K562 (cell line): ENCODE measurements around the gene CD163. TPM values are rescaled to one million over a fixed set of nuclear protein-coding genes. Genes with fewer than 3 reads are reported as not detected.

ENCODE experiments used
- ATAC-seq: fragments of 200-7000 bp; cut with Tn5 transposase; 3 replicates; pipeline ENCODE4 v1.9.1; 2020; ENCODE audit warnings: moderate library complexity
- BruUV-seq: library from RNA; stranded (reverse); fragments of 400-500 nt; replicated peaks from 2 replicates; lab custom pipeline; 2021; lab: Mats Ljungman, UMichigan
- CTCF ChIA-PET: fragments of 300-600 bp; formaldehyde crosslinking; extraction: SDS; loops from one replicate; lab custom pipeline; 2021; ENCODE audit warnings: low intra/inter-chr PET ratio; lab: Yijun Ruan, JAX
- POLR2A ChIA-PET: fragments of 300-600, 350-650 bp; sonication (Branson Sonifier 250); formaldehyde crosslinking; extraction: SDS; loops from one replicate; lab custom pipeline; 2021; ENCODE audit warnings: antibody characterized with exemption, inconsistent platforms; lab: Yijun Ruan, JAX
- DNase-seq, 4 experiments: peaks; one replicate each; pipeline versions ENCODE4 v3.0.0 to v3.0.0-alpha.2; 2011 to 2018; ENCODE audit warnings: low spot score in 3 of 4, mixed read lengths in 3 of 4; ENCODE audit errors: extremely low read depth in 1 of 4
- FAIRE-seq: peaks from 2 replicates; lab custom pipeline; 2011; peaks lifted over from hg19 to GRCh38; lab: Jason Lieb, UNC
- H2AFZ ChIP-seq: 2 replicates; pipeline ENCODE4 v1.6.0; 2011; ENCODE audit warnings: low read depth, low read length, control low read depth, inconsistent platforms
- H3K27ac ChIP-seq: fragments of 200-600 bp; 3 replicates; pipeline ENCODE4 v1.8.0; 2011; ENCODE audit warnings: low read depth, mild to moderate bottlenecking, control low read depth, inconsistent platforms, low read length, moderate library complexity, mixed read lengths; ENCODE audit errors: extremely low read depth
- H3K27me3 ChIP-seq, 2 experiments: fragments of 300-600 bp in 1 of 2; 2 replicates in 1 of 2; 3 replicates in 1 of 2; pipeline versions ENCODE4 v1.6.0 to v1.8.0; 2011; ENCODE audit warnings: inconsistent platforms in 2 of 2, low read length in 2 of 2, mild to moderate bottlenecking in 1 of 2, mixed read lengths in 1 of 2, moderate library complexity in 1 of 2; ENCODE audit not compliant: control insufficient read depth in 2 of 2, insufficient read depth in 2 of 2
- H3K36me3 ChIP-seq: fragments of 300-600 bp; 3 replicates; pipeline ENCODE4 v1.8.0; 2011; ENCODE audit warnings: mild to moderate bottlenecking, low read length, inconsistent platforms; ENCODE audit not compliant: control insufficient read depth, insufficient read depth
- H3K4me1 ChIP-seq, 2 experiments: fragments of 200-600 bp in 1 of 2; replicated peaks in 1 of 2; 2 replicates in 1 of 2; 3 replicates in 1 of 2; pipeline versions ENCODE4 v1.5.1 to v1.8.0; 2011; ENCODE audit warnings: inconsistent platforms in 2 of 2, low read length in 2 of 2, mild to moderate bottlenecking in 1 of 2, mixed read lengths in 1 of 2, moderate library complexity in 1 of 2; ENCODE audit not compliant: control insufficient read depth in 2 of 2, insufficient read depth in 2 of 2
- H3K4me2 ChIP-seq: 2 replicates; pipeline ENCODE4 v1.6.1; 2011; ENCODE audit warnings: low read length, control low read depth, inconsistent platforms, mixed read lengths; ENCODE audit not compliant: insufficient read depth
- H3K4me3 ChIP-seq: fragments of 200-600 bp; sonication (generic), shearing (Covaris generic); 2 replicates; pipeline ENCODE4 v1.5.1; 2016; ENCODE audit warnings: control low read depth, inconsistent platforms
- H3K79me2 ChIP-seq: fragments of 200-600 bp; 3 replicates; pipeline ENCODE4 v1.8.0; 2011; ENCODE audit warnings: low read length, inconsistent platforms; ENCODE audit not compliant: control insufficient read depth, insufficient read depth
- H3K9ac ChIP-seq, 2 experiments: 2 replicates each; pipeline versions ENCODE4 v1.6.0 to v1.6.1; 2011; ENCODE audit warnings: low read depth in 2 of 2, low read length in 2 of 2, control low read depth in 1 of 2, inconsistent platforms in 1 of 2, mild to moderate bottlenecking in 1 of 2, mixed read lengths in 1 of 2; ENCODE audit not compliant: insufficient read depth in 1 of 2
- H3K9me1 ChIP-seq: one replicate; pipeline ENCODE4 v1.6.0; 2011; ENCODE audit warnings: inconsistent platforms, mild to moderate bottlenecking, low read length, moderate library complexity; ENCODE audit not compliant: control insufficient read depth, insufficient read depth
- H3K9me3 ChIP-seq: replicated peaks from 2 replicates; pipeline ENCODE4 v1.5.1; 2011; ENCODE audit warnings: low read depth, low read length, inconsistent platforms; ENCODE audit not compliant: control insufficient read depth, insufficient read depth
- H4K20me1 ChIP-seq: replicated peaks from 2 replicates; pipeline ENCODE4 v1.6.1; 2011; ENCODE audit warnings: low read length, inconsistent platforms, mixed read lengths; ENCODE audit not compliant: control insufficient read depth, insufficient read depth
- ADNP ChIP-seq: fragments of 200-800 bp; sonication (Bioruptor generic); IDR thresholded peaks from 2 replicates; pipeline ENCODE4 v1.6.1; 2016; ENCODE audit warnings: missing genetic modification characterization, missing compliant biosample characterization
- ATF3 ChIP-seq, 2 experiments: fragments of 450-650 bp in 1 of 2; sonication (generic) in 1 of 2; formaldehyde crosslinking in 1 of 2; IDR thresholded peaks in 1 of 2; conservative IDR thresholded peaks in 1 of 2; 2 replicates each; pipeline versions ENCODE4 v1.6.1 to v1.8.1; 2016 to 2023; ENCODE audit warnings: mild to moderate bottlenecking in 2 of 2, moderate library complexity in 2 of 2, inconsistent platforms in 1 of 2, missing genetic modification reagents in 1 of 2
- BCOR ChIP-seq: fragments of 450-650 bp; IDR thresholded peaks from 2 replicates; pipeline ENCODE4 v1.6.1; 2016
- BRCA1 ChIP-seq, 2 experiments: fragments of 450-650 bp in 1 of 2; sonication (generic) in 1 of 2; formaldehyde crosslinking in 1 of 2; IDR thresholded peaks; 2 replicates each; pipeline versions ENCODE4 v1.5.0 to v1.6.1; 2017 to 2020; ENCODE audit warnings: mild to moderate bottlenecking in 1 of 2, missing genetic modification reagents in 1 of 2
- CCNT2 ChIP-seq: IDR thresholded peaks from 2 replicates; pipeline ENCODE4 v1.6.1; 2011; ENCODE audit warnings: borderline replicate concordance, low read depth, mild to moderate bottlenecking, moderate library complexity, mixed read lengths, low read length; ENCODE audit not compliant: insufficient read length; ENCODE audit errors: extremely low read depth
- CTBP1 ChIP-seq: fragments of 450-650 bp; IDR thresholded peaks from 2 replicates; pipeline ENCODE4 v1.6.1; 2016; ENCODE audit warnings: borderline replicate concordance
- DMBX1 ChIP-seq: fragments of 250-450 bp; sonication (Bioruptor Pico); IDR thresholded peaks from 2 replicates; pipeline ENCODE4 v1.8.0; 2022; ENCODE audit warnings: inconsistent platforms, mild to moderate bottlenecking, moderate library complexity, borderline replicate concordance
- E4F1 ChIP-seq: fragments of 250-450 bp; sonication (Bioruptor Pico); IDR thresholded peaks from 2 replicates; pipeline ENCODE4 v1.5.0; 2021; ENCODE audit warnings: mild to moderate bottlenecking, borderline replicate concordance
- FOSL1 ChIP-seq: fragments of 200-800 bp; sonication (Bioruptor generic); conservative IDR thresholded peaks from 2 replicates; pipeline ENCODE4 v1.6.1; 2016; ENCODE audit warnings: missing genetic modification characterization, missing compliant biosample characterization
- HDAC2 ChIP-seq: fragments of 450-650 bp; IDR thresholded peaks from 2 replicates; pipeline ENCODE4 v1.6.1; 2016; ENCODE audit warnings: mild to moderate bottlenecking
- KDM2B ChIP-seq: fragments of 250-450 bp; sonication (Bioruptor Pico); IDR thresholded peaks from 2 replicates; pipeline ENCODE4 v1.8.0; 2021; ENCODE audit warnings: mild to moderate bottlenecking, moderate library complexity
- NFE2 ChIP-seq: IDR thresholded peaks from 2 replicates; pipeline ENCODE4 v1.6.1; 2014; ENCODE audit warnings: antibody characterized with exemption, low read depth
- RNF2 ChIP-seq: sonication (generic); IDR thresholded peaks from 2 replicates; pipeline ENCODE4 v1.6.1; 2016
- SAP30 ChIP-seq: fragments of 200-600 bp; sonication (generic); IDR thresholded peaks from 2 replicates; pipeline ENCODE4 v1.6.1; 2012; ENCODE audit warnings: borderline replicate concordance, low read depth, mild to moderate bottlenecking, moderate library complexity, low read length, control low read depth, inconsistent platforms; ENCODE audit not compliant: insufficient read depth, poor library complexity, severe bottlenecking
- ZFX ChIP-seq: sonication (generic); formaldehyde crosslinking; IDR thresholded peaks from 2 replicates; pipeline ENCODE4 v1.8.0; 2022; ENCODE audit warnings: mild to moderate bottlenecking, missing genetic modification reagents, moderate library complexity
- ZNF124 ChIP-seq: sonication (generic); formaldehyde crosslinking; IDR thresholded peaks from 2 replicates; pipeline ENCODE4 v1.8.1; 2022; ENCODE audit warnings: missing genetic modification reagents
- ZNF408 ChIP-seq: fragments of 250-450 bp; sonication (Bioruptor Pico); IDR thresholded peaks from 2 replicates; pipeline ENCODE4 v1.4.0; 2020; ENCODE audit warnings: low read depth, mild to moderate bottlenecking, moderate library complexity
- WGBS: fragments of 100-300 bp; shearing (Covaris generic); methylation state at CpG from one replicate; pipeline ENCODE4 v1.1.6; 2016; ENCODE audit warnings: low coverage, mixed read lengths; ENCODE audit not compliant: insufficient coverage; ENCODE audit errors: missing lambda C conversion rate; 5-methylcytosine and 5-hydroxymethylcytosine counted together
- in situ Hi-C: fragments of 300-500 bp; cut with MboI; formaldehyde crosslinking; loops from 4 replicates; pipeline ENCODE4 v1.15.0; 2018; ENCODE audit warnings: inconsistent platforms, mixed read lengths
- intact Hi-C: fragments of 100-400 bp; cut with micrococcal nuclease; formaldehyde crosslinking; loops from 2 replicates; pipeline ENCODE4 v1.14.2; 2022
- polyA plus RNA-seq, 8 experiments: library from polyadenylated mRNA; depleted of rRNA in 4 of 8; stranded (reverse) in 5 of 8; unstranded in 3 of 8; fragments of >200 nt; fragmentation: Nextera tagmentation in 2 of 8; fragmentation: Illumina TruSeq in 1 of 8; extraction: Ambion mirVana in 2 of 8; extraction: Trizol in 1 of 8; gene quantifications; 2 replicates each; pipeline versions ENCODE4 v1.2.1 to v1.2.3, GENCODE V29; 2011 to 2014; ENCODE audit warnings: inconsistent platforms in 1 of 8, missing spikeins in 1 of 8
- total RNA-seq, 7 experiments: library from RNA; depleted of rRNA in 6 of 7; stranded (reverse); fragments of >200 nt in 6 of 7; fragmentation: Illumina TruSeq in 2 of 7; extraction: Trizol in 2 of 7; gene quantifications; 2 replicates each; pipeline versions ENCODE4 v1.2.1 to v1.2.3, GENCODE V29; 2011 to 2021; ENCODE audit warnings: low replicate concordance in 1 of 7
- TF ChIP-seq, protein P1 (sequence below): fragments of 250-450 bp; sonication (Bioruptor Pico); IDR thresholded peaks from 2 replicates; pipeline ENCODE4 v1.8.0; 2022; ENCODE audit warnings: moderate library complexity, mild to moderate bottlenecking, inconsistent platforms

Gene CD163
- total and polyA plus RNA-seq, 9 of the 15 experiments (the other 6 are each of a cell fraction or from before 2014, with no cell fraction given) = 0.62 TPM; not detected in 8

DNA sequence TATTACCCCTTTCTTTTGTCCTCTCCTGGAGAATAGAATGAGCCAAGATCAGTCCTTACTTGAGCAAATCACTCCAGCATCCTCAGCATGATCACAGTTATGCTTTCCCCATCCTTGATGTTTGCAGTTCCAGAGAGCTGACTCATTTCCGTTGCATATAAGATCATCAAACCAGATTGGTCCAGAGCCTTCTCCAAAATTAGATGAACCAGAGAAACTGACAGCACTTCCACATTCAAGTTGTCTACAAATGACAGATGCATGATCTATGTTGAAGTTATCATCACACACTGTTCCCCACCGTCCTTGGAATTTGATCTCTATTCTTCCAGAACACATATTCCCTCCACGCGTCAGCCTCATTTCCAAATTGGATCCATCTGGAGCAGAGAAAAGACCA is 4.8 kb downstream of the CD163 start:
- ChIA-PET POLR2A (no interaction called here), CTCF (no interaction called here)
- Histone ChIP-seq H3K27ac (no peak overlapping the region), H3K4me2 (no peak overlapping the region), H3K4me3 (no peak overlapping the region), H2AFZ (no peak overlapping the region), H3K9me1 (no peaks in the 10 kb centered on the region), H3K36me3 (no peaks in the 10 kb centered on the region), H3K4me1 (no peaks in the 10 kb centered on the region), H3K79me2 (no peaks in the 10 kb centered on the region), H3K9me3 (no peaks in the 10 kb centered on the region), H3K9ac (no peak overlapping the region), H4K20me1 (no peaks in the 10 kb centered on the region), H3K27me3 (peaks cover 0 to 6% of the 10 kb centered on the region in 2 experiments; a peak in 2 of 5 replicates)
- WGBS = 0% methylated on average over 4 of the region's 4 CpGs
- in situ Hi-C loops = no loop called here
- TF ChIP-seq KDM2B (CRISPR knock-in tag) = no peak
- TF ChIP-seq BCOR = no peak
- no peak for TF ChIP-seq DMBX1 (CRISPR knock-in tag)
- no peak for TF ChIP-seq E4F1
- TF ChIP-seq ATF3 (IDR thresholded peaks at IDR 0.05) = 0 out of 2 replicates have a peak, but pooled peaks have one; percentile 22
- TF ChIP-seq ATF3 (CRISPR knock-in tag; conservative IDR thresholded peaks at IDR 0.05) = no peak
- TF ChIP-seq, protein P1, sequence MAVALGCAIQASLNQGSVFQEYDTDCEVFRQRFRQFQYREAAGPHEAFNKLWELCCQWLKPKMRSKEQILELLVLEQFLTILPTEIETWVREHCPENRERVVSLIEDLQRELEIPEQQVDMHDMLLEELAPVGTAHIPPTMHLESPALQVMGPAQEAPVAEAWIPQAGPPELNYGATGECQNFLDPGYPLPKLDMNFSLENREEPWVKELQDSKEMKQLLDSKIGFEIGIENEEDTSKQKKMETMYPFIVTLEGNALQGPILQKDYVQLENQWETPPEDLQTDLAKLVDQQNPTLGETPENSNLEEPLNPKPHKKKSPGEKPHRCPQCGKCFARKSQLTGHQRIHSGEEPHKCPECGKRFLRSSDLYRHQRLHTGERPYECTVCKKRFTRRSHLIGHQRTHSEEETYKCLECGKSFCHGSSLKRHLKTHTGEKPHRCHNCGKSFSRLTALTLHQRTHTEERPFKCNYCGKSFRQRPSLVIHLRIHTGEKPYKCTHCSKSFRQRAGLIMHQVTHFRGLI (CRISPR knock-in tag) = no peak
- TF ChIP-seq RNF2 = no peak
- no peak for TF ChIP-seq CCNT2
- 0 out of 2 replicates have a peak, but pooled peaks have one; percentile 3 for TF ChIP-seq NFE2
- no peak for TF ChIP-seq BRCA1 (IDR thresholded peaks at IDR 0.05)
- no peak for TF ChIP-seq BRCA1 (CRISPR knock-in tag; IDR thresholded peaks at IDR 0.05)
- TF ChIP-seq FOSL1 (tag) = 0 out of 2 replicates have a peak, but pooled peaks have one; percentile 18
- TF ChIP-seq HDAC2 = no peak
- TF ChIP-seq ZNF124 (CRISPR knock-in tag) = no peak
- TF ChIP-seq SAP30 = no peak
- peak; percentile 32; the same call in 1 of the 2 replicates for TF ChIP-seq CTBP1
- no peak for TF ChIP-seq ZFX
- TF ChIP-seq ADNP (tag) = no peak
- no peak for TF ChIP-seq ZNF408 (CRISPR knock-in tag)
- BruUV-seq = no TSS peak
- intact Hi-C loops = no loop called here
- DNase-seq (no peak), ATAC-seq (no peak), FAIRE-seq (no peak)
